GM18861 (cell line): ENCODE data around the gene WASF2.

Experiments used
- ATAC-seq: cut with Tn5 transposase; IDR thresholded peaks from one replicate; pipeline ENCODE4 v1.9.1; 2021; ENCODE audit not compliant: unreplicated experiment

The WASF2 gene

GRCh38 chr1:27522432-27523336 lies 32.7 kb upstream of the WASF2 start:
- ATAC-seq, result no peak

GRCh38 chr1:27521861-27522431 lies 32.0 kb upstream of the WASF2 start:
- no peak for ATAC-seq

- ATAC-seq, result no peak
Observed at GRCh38 chr1:27521336-27521831, 31.4 kb upstream of the WASF2 start.

GRCh38 chr1:27520651-27521050 lies 30.7 kb upstream of the WASF2 start:
- no peak for ATAC-seq

- no peak for ATAC-seq
Observed at GRCh38 chr1:27519331-27520258, 29.6 kb upstream of the WASF2 start.

GRCh38 chr1:27518808-27519207 lies 28.8 kb upstream of the WASF2 start:
- no peak for ATAC-seq

- ATAC-seq, result no peak
Observed at GRCh38 chr1:27517907-27518718, 28.1 kb upstream of the WASF2 start.

GRCh38 chr1:27517301-27517700 lies 27.3 kb upstream of the WASF2 start:
- no peak for ATAC-seq

- ATAC-seq, result no peak
Observed at GRCh38 chr1:27515626-27516025, 25.7 kb upstream of the WASF2 start.

- ATAC-seq, result no peak
Observed at GRCh38 chr1:27513958-27514357, 24.0 kb upstream of the WASF2 start.

GRCh38 chr1:27513528-27513927 lies 23.6 kb upstream of the WASF2 start:
- no peak for ATAC-seq

GRCh38 chr1:27509127-27510080 lies 19.4 kb upstream of the WASF2 start:
- no peak for ATAC-seq

- no peak for ATAC-seq
Observed at GRCh38 chr1:27507960-27508665, 18.1 kb upstream of the WASF2 start.

- no peak for ATAC-seq
Observed at GRCh38 chr1:27506703-27507102, 16.7 kb upstream of the WASF2 start.

GRCh38 chr1:27505420-27505680 lies 15.4 kb upstream of the WASF2 start:
- ATAC-seq, result no peak

- no peak for ATAC-seq
Observed at GRCh38 chr1:27504588-27505419, 14.8 kb upstream of the WASF2 start.

GRCh38 chr1:27503844-27504587 lies 14.0 kb upstream of the WASF2 start:
- ATAC-seq, result no peak
